NB4 (cell line): ENCODE results near the gene MSANTD7.

ENCODE experiments used
- CTCF ChIP-seq: IDR thresholded peaks from one replicate; pipeline ENCODE4 v1.5.1; 2012; ENCODE audit warnings: low read depth, low read length
- POLR2A ChIP-seq: IDR thresholded peaks from 2 replicates; pipeline ENCODE4 v1.6.1; 2011; ENCODE audit warnings: mild to moderate bottlenecking; ENCODE audit not compliant: insufficient read length; ENCODE audit errors: extremely low read depth
- TF ChIP-seq, protein P1 (sequence below): IDR thresholded peaks from 2 replicates; pipeline ENCODE4 v1.6.1; 2011; ENCODE audit warnings: low read depth, low read length

- no peak for TF ChIP-seq POLR2A
- TF ChIP-seq CTCF: no peak
- TF ChIP-seq, protein P1, sequence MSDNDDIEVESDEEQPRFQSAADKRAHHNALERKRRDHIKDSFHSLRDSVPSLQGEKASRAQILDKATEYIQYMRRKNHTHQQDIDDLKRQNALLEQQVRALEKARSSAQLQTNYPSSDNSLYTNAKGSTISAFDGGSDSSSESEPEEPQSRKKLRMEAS: no peak
Observed at GRCh38 chr10:14840178-14840577, 2.1 kb downstream of the MSANTD7 start.
